HG03039 (cell line): ENCODE data around the gene ACOX1.

Source experiments
- ATAC-seq: cut with Tn5 transposase; IDR thresholded peaks from one replicate; pipeline ENCODE4 v1.9.1; 2021; ENCODE audit warnings: mild to moderate bottlenecking, moderate library complexity; ENCODE audit not compliant: unreplicated experiment

ACOX1 gene

GRCh38 chr17:76008630-76009425, 29.9 kb upstream of the ACOX1 start:
- no peak for ATAC-seq

DNA sequence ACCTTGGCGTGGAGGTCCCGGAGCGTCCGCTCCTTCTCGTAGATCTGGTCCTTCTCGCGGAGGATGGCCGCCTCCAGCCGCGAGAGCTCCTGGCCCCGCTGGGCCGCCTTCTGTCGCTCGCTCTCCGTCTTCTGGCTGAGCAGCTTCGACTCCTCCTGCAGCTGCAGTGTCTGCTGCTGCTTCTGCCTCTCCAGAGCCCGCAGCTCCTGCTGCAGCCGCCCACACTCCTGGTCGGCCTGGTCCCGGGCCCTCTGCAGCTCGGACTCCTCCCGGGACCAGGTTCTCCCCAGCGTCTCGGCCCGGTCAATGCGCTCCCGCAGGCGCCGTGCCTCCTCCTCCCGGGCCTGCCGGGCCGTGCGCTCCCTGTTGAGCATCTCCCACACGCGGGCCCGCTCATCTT, 29.2 kb upstream of the ACOX1 start:
- ATAC-seq = no peak

- ATAC-seq = no peak
These were observed 28.8 kb upstream of the ACOX1 start for GRCh38 chr17:76007850-76008165.

DNA sequence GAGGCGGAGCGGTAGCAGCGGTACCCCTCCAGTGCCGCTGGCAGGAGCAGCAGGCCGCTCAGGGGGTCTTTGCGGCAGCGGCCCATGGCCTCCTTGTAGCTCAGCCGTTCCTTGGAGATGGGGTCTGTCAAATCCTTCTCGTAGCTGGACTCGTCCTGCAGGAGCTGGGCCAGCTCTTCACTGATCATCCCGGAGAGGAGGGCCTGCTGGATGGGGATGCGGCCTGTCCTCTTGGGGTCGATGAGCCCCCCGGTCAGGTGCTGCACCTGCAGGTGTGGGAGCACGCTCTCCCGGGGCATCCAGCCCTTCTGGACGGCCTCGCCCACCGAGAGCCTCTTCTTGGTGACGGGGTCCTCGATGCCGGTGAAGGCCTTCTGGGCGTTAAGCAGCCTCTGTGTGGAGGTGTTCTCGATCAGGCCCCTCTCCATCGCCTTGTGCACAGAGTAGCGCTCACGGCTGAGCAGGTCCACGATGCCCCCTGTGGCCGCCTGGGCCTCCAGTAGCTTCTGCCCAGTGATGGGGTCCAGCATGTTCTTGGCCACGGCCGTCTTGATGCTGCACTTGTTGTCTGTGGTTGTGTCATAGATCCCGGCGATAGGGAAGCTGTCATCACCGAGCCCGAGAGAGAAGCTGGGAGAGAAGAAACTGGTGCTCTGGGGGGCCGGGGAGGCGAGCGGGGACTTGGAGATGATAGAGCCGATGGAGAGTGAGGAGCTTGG, 28.3 kb upstream of the ACOX1 start:
- ATAC-seq = no peak

DNA sequence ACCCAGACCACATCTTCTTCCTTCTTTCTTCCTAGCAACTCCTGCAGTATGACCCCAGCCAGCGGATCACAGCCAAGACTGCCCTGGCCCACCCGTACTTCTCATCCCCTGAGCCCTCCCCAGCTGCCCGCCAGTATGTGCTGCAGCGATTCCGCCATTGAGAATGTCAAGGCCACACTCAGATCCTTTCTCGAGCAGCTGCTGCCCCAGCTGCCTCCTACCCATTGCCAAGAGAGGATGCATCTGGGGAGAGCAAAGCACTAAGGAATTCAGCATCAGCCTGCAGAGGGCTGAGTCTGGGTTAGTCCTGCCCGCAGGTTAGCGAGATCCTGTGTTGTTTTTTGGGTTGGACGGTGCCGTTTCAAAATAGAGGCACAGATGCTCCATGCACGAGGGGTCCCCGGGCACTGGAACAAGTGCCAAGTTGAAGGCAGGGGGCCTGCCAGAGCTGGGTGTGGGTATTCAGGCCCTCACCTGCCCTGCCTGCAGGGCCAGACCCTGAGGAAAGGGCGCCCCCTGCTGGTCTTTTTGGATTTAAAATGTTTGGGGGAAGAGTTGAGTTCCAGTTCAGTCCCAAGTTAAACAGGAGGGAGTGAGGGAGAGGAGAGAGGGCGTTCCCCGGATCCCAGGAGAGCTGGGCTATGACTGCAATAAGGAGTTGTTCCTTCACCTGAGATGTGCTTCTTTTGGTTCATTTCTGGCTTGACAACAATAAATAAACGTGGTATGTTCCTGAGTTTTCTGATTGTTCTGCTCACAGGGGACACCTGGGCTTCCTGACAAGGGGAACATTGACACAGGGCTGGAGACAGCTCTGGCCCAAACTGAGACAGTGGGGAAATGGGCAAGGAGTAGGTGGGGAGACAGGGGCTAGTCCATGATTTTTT, 26.5 kb upstream of the ACOX1 start:
- ATAC-seq = no peak

DNA sequence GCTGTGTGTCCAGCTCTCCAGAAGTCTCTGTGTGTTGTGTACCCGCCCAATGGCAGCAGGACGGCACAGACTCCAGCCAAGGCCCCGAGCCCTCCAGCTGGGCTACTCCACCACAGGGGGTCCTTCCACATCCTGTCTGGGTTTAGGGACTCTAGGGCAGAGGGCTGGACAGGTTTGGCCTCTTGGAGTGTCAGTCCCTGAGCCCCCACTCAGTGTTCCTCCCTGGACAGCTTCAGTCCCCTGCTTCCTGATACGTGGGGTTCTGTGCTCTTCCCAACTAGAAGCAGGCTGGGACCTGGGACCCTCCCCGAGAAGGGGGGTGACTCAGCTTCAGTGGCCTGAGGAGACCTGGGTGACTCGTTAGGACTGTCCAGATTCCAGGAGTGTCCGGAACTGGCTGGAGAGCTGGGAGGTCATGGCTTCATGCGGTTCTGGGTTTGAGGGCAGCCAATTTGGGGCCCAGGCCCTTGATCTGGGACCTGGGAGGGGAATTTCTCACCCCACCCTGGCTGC, 25.8 kb upstream of the ACOX1 start:
- ATAC-seq = no peak

- no peak for ATAC-seq
These were observed 24.9 kb upstream of the ACOX1 start for GRCh38 chr17:76003915-76004314.

DNA sequence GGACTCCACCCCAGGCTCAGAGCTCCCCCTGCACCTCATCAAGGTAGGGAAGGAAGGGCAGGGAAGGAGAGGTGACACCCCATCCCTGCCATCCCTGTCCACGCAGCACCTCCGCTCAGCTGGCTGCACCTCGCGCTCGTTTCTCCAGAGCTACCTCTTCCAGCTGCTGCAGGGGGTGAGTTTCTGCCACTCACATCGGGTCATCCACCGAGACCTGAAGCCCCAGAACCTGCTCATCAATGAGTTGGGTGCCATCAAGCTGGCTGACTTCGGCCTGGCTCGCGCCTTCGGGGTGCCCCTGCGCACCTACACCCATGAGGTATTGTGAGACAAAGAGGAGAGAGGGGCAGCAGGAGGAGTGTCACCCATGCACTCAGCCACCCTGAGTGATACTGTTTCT, 23.1 kb upstream of the ACOX1 start:
- no peak for ATAC-seq

GRCh38 chr17:76000755-76001521, 22.0 kb upstream of the ACOX1 start, which contains the start of gene CDK3:
Gene CDK3 (plus strand): TSS chr17:76000855. CDS start chr17:76001426, 571 bp downstream.
- no peak for ATAC-seq

DNA sequence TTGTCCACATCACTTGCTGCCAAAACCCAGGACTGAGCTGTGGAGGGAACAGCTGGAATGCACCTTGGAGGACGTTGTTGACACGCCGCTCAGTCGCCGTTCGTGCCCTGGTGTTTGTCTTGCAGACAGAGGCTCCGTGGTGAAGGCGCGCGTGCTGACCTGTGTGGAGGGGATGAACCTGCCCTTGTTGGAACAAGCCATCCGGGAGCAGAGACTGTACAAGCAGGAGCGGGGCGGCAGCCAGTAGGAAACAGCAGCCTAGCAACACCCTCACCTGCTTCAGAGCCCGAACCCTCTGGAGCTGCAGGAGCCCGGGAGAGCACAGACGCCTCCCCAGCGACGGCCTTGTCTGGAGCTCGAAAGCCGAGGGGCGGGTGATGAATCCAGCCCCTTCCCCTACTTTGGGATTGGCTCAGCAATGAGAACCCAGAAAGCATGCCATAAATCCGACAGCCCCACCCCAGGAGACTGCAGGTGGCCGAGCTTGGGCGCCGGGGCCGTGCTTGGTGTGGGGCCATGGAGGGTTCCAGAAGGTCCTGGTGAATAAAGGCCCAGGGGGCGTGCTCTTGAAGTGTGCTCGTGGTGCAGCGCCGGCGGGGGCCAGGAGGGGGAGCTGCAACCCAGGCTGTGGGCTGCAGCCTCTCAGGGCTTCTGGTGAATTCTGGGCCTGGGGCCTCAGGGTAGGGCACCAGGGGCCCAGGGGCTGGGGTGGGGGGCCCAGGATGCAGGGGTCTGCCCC, 21.2 kb upstream of the ACOX1 start:
- ATAC-seq = no peak

- no peak for ATAC-seq
These were observed 19.4 kb upstream of the ACOX1 start for GRCh38 chr17:75998327-75998795.

- ATAC-seq = no peak
These were observed 18.0 kb upstream of the ACOX1 start for GRCh38 chr17:75996665-75997590.

GRCh38 chr17:75995385-75995925, 16.5 kb upstream of the ACOX1 start:
- no peak for ATAC-seq

- no peak for ATAC-seq
These were observed 15.9 kb upstream of the ACOX1 start for GRCh38 chr17:75994802-75995370.

GRCh38 chr17:75991396-75991795, 12.4 kb upstream of the ACOX1 start:
- no peak for ATAC-seq

DNA sequence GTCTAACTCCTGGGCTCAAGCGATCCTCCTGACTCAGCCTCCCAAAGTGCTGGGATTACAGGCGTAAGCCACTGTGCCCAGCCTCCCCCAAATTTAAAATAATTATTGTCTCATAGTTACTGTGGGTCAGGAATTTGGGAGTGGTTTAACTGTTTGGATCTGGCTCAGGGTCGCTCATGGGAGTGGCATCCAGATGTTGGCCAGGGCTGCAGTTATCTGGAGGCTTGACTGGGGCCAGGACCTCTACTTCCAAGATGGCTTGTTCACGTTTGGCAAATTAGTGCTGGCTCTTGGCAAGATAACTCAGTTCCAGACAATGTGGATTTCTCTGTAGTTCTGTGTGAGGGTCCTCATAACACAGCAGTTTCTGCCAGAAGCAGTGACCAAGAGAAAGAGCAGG, 8.1 kb upstream of the ACOX1 start:
- no peak for ATAC-seq

- no peak for ATAC-seq
These were observed 7.0 kb upstream of the ACOX1 start for GRCh38 chr17:75985986-75986385.
